Measurements from ENCODE around the gene S100A10.

The S100A10 gene

GRCh38 chr1:151998611-151999362, 5.1 kb upstream of the S100A10 start:
- CTCF ChIA-PET = interaction anchor here (0.6 to 5.7 kb wide), 4 partner anchors 23 to 64 kb away, joined by 3 to 98 read pairs (median 8); no protein-coding TSS in a partner anchor
- no peak for DNase-seq (ENCODE audit: extremely low spot score)
- no peak for TF ChIP-seq FOXM1 (IDR thresholded peaks at IDR 0.05; ENCODE audit: borderline replicate concordance)
- no peak for TF ChIP-seq L3MBTL2 (conservative IDR thresholded peaks at IDR 0.05)
- TF ChIP-seq SP1 (IDR thresholded peaks at IDR 0.05) = no peak
- TF ChIP-seq CTBP1 (IDR thresholded peaks at IDR 0.05; ENCODE audit: borderline replicate concordance) = no peak
- no peak for TF ChIP-seq LEF1 (IDR thresholded peaks at IDR 0.05; ENCODE audit: borderline replicate concordance)
- TF ChIP-seq FOXA1 (IDR thresholded peaks at IDR 0.05) = no peak
- TF ChIP-seq BHLHE40 (IDR thresholded peaks at IDR 0.05; ENCODE audit: borderline replicate concordance) = no peak
- no peak for TF ChIP-seq FOXK2 (IDR thresholded peaks at IDR 0.05)
- TF ChIP-seq ZNF384 (IDR thresholded peaks at IDR 0.05) = no peak
- no peak for TF ChIP-seq PKNOX1 (IDR thresholded peaks at IDR 0.05)
- TF ChIP-seq TARDBP (IDR thresholded peaks at IDR 0.05) = no peak
- no peak for TF ChIP-seq SUZ12 (IDR thresholded peaks at IDR 0.05)
- POLR2A ChIA-PET = interaction anchor here (0.7 kb wide), 1 partner anchor 90 kb away, joined by 3 read pairs; the partner anchor contains the start of gene THEM4

DNA sequence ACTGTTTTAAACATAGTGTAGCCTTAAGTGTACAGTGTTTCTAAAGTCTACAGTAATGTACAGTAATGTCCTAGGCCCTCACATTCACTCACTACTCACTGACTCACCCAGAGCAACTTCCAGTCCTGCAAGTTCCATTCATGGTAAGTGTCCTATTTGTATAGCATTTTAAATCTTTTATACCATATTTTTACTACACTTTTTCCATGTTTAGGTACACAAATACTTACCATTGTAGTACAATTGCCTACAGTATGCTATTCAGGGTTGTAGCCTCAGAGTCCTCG, 3.6 kb upstream of the S100A10 start:
- DNase-seq (ENCODE audit: extremely low spot score) = no peak
- CTCF ChIA-PET = interaction anchor here (2.4 to 5.7 kb wide), 2 partner anchors 28 to 62 kb away, joined by 13 to 98 read pairs; no protein-coding TSS in a partner anchor
- POLR2A ChIA-PET = no interaction called here
- no peak for TF ChIP-seq ELF4 (IDR thresholded peaks at IDR 0.05)
- no peak for TF ChIP-seq ZNF384 (IDR thresholded peaks at IDR 0.05)

GRCh38 chr1:151995774-151996173, 2.1 kb upstream of the S100A10 start:
- CTCF ChIA-PET = interaction anchor here (0.6 to 3.3 kb wide), 11 partner anchors 13 to 87 kb away, joined by 3 to 37 read pairs (median 4); partner anchors contain the start of gene THEM4
- TF ChIP-seq LEF1 (IDR thresholded peaks at IDR 0.05; ENCODE audit: borderline replicate concordance) (no peak), ZNF384 (IDR thresholded peaks at IDR 0.05) (no peak), NFRKB (IDR thresholded peaks at IDR 0.05) (no peak), FOXM1 (IDR thresholded peaks at IDR 0.05; ENCODE audit: borderline replicate concordance) (no peak), FOXA1 (IDR thresholded peaks at IDR 0.05) (no peak), L3MBTL2 (conservative IDR thresholded peaks at IDR 0.05) (no peak), ELF4 (IDR thresholded peaks at IDR 0.05) (no peak), SUZ12 (IDR thresholded peaks at IDR 0.05) (no peak), ARNT (IDR thresholded peaks at IDR 0.05) (no peak), FOXK2 (IDR thresholded peaks at IDR 0.05) (no peak), CTBP1 (IDR thresholded peaks at IDR 0.05; ENCODE audit: borderline replicate concordance) (no peak), HDGF (IDR thresholded peaks at IDR 0.05; ENCODE audit: borderline replicate concordance) (no peak), BHLHE40 (IDR thresholded peaks at IDR 0.05; ENCODE audit: borderline replicate concordance) (no peak)

GRCh38 chr1:151994956-151995355, 1.3 kb upstream of the S100A10 start:
- ChIA-PET POLR2A (interaction anchor here (1.0 to 1.5 kb wide), 4 partner anchors 20 to 42 kb away, joined by 3 to 6 read pairs (median 4); partner anchors contain the start of gene S100A11), CTCF (interaction anchor here (0.8 to 3.3 kb wide), 5 partner anchors 18 to 61 kb away, joined by 3 to 37 read pairs (median 4); no protein-coding TSS in a partner anchor)
- TF ChIP-seq SP1 (IDR thresholded peaks at IDR 0.05) (no peak), L3MBTL2 (conservative IDR thresholded peaks at IDR 0.05) (no peak), TARDBP (IDR thresholded peaks at IDR 0.05) (no peak)
- no peak for DNase-seq (ENCODE audit: extremely low spot score)

More at GRCh38 chr1:151995774-151996173, 2.1 kb upstream of the S100A10 start:
- no peak for DNase-seq (ENCODE audit: extremely low spot score)
- POLR2A ChIA-PET = interaction anchor here (1.5 kb wide), 1 partner anchor 28 kb away, joined by 6 read pairs; no protein-coding TSS in a partner anchor

GRCh38 chr1:151993084-151993733, 450 bp downstream of the S100A10 start:
- POLR2A ChIA-PET = interaction anchor here (0.6 to 6.4 kb wide), 13 partner anchors 8 to 120 kb away, joined by 3 to 45 read pairs (median 5); partner anchors contain the start of gene S100A11
- no peak for DNase-seq (ENCODE audit: extremely low spot score)
- CTCF ChIA-PET = interaction anchor here (1.1 to 3.3 kb wide), 5 partner anchors 14 to 58 kb away, joined by 4 to 37 read pairs (median 8); no protein-coding TSS in a partner anchor
- TF ChIP-seq L3MBTL2 (conservative IDR thresholded peaks at IDR 0.05) (peak; percentile 65; the same call in 1 of the 2 replicates), ZNF384 (IDR thresholded peaks at IDR 0.05) (no peak)

DNA sequence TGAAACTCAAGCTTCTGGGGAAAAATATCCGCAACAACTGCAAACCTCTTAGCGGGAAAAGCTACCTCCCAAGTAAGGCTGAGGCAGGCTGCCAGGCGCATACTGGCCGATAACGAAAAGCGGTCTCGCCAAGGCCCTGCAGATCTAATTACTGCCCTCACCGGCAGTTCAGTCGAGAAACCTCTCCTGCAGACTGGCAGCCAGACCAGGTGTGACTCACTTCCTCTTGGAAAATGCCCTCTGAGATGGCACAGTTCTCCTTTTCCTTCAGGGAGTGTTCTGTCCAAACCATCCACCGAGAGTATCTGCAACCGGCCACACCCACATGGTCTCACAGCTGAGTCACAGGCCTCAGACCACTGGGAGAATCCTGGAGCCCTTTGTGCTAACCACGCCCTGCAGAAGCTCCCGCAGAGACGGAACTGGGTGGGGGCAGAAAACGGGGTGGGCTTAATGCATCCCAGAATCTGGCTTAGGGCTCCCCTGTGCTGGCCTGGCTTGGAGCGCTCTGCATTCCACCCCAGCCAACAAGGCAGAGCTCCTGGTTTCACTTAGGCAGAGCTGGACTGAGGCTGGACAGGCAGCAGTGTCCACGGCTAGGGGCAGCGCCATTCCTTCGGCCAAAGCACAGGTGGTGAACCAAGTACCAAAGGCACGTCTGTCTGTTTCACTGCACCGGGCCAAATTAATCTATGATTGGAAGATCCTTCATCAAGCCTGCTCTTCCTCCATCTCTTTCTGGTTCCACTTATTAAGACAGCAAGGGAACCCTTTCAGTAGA, 1.2 kb downstream of the S100A10 start:
- TF ChIP-seq SUZ12 (IDR thresholded peaks at IDR 0.05) (no peak), CTBP1 (IDR thresholded peaks at IDR 0.05; ENCODE audit: borderline replicate concordance) (no peak), ELF4 (IDR thresholded peaks at IDR 0.05) (no peak), HDGF (IDR thresholded peaks at IDR 0.05; ENCODE audit: borderline replicate concordance) (peak; percentile 83; the same call in 1 of the 2 replicates), ZNF384 (IDR thresholded peaks at IDR 0.05) (no peak), SP1 (IDR thresholded peaks at IDR 0.05) (no peak)
- CTCF ChIA-PET = interaction anchor here (1.0 to 2.1 kb wide), 6 partner anchors 9 to 105 kb away, joined by 3 to 10 read pairs (median 6); no protein-coding TSS in a partner anchor
- DNase-seq (ENCODE audit: extremely low spot score) = peak; percentile 55
- POLR2A ChIA-PET = interaction anchor here (0.6 to 6.4 kb wide), 12 partner anchors 9 to 197 kb away, joined by 3 to 45 read pairs (median 5); partner anchors contain the start of genes S100A11 and THEM4
